ELF-1 (cell line): ENCODE data around the gene BOK.

Source experiments
- DNase-seq: peaks from one replicate; pipeline ENCODE4 v3.0.0-alpha.2; 2016; ENCODE audit warnings: low read depth, low spot score

BOK gene

GRCh38 chr2:241598487-241598886, 39.9 kb downstream of the BOK start:
- no peak for DNase-seq

- DNase-seq, result no peak
Measured at GRCh38 chr2:241599615-241600014, 41.1 kb downstream of the BOK start.

GRCh38 chr2:241601841-241602240, 43.3 kb downstream of the BOK start:
- no peak for DNase-seq

- no peak for DNase-seq
Measured at GRCh38 chr2:241602720-241603119, 44.2 kb downstream of the BOK start.

- no peak for DNase-seq
Measured at GRCh38 chr2:241603686-241604085, 45.1 kb downstream of the BOK start.

- DNase-seq, result no peak
Measured at GRCh38 chr2:241606186-241606585, 47.6 kb downstream of the BOK start.

GRCh38 chr2:241607162-241607885, 48.8 kb downstream of the BOK start:
- DNase-seq, result no peak

GRCh38 chr2:241608881-241609280, 50.3 kb downstream of the BOK start:
- no peak for DNase-seq

GRCh38 chr2:241609859-241610793, 51.6 kb downstream of the BOK start:
- peak; percentile 98 for DNase-seq

- no peak for DNase-seq
Measured at GRCh38 chr2:241611062-241611461, 52.5 kb downstream of the BOK start.

GRCh38 chr2:241612156-241613016, 53.8 kb downstream of the BOK start:
- DNase-seq, result no peak

- no peak for DNase-seq
Measured at GRCh38 chr2:241613017-241613780, 54.7 kb downstream of the BOK start.

- DNase-seq, result no peak
Measured at GRCh38 chr2:241615041-241615440, 56.5 kb downstream of the BOK start.

- DNase-seq, result no peak
Measured at GRCh38 chr2:241615522-241616052, 57.0 kb downstream of the BOK start.

GRCh38 chr2:241616168-241617125, 57.9 kb downstream of the BOK start:
- DNase-seq, result no peak

GRCh38 chr2:241617431-241618154, 59.0 kb downstream of the BOK start:
- DNase-seq, result peak; percentile 22

- DNase-seq, result no peak
Measured at GRCh38 chr2:241618296-241618805, 59.8 kb downstream of the BOK start.

GRCh38 chr2:241618829-241619228, 60.3 kb downstream of the BOK start:
- no peak for DNase-seq
